K562 (cell line): Measurements from ENCODE around the gene FKBP9. TPM values are rescaled to one million over a fixed set of nuclear protein-coding genes. Genes with fewer than 3 reads are reported as not detected.

Experiments used
- BACH1 ChIP-seq: fragments of 200-800 bp; sonication (Bioruptor generic); IDR thresholded peaks from 2 replicates; pipeline ENCODE4 v1.6.1; 2016; ENCODE audit warnings: missing genetic modification characterization, missing compliant biosample characterization
- E2F6 ChIP-seq, 2 experiments: IDR thresholded peaks; 2 replicates each; pipeline ENCODE4 v1.6.1; 2011; ENCODE audit warnings: borderline replicate concordance in 1 of 2, control low read depth in 1 of 2, low read depth in 1 of 2, low read length in 1 of 2, mild to moderate bottlenecking in 1 of 2, mixed read lengths in 1 of 2, moderate library complexity in 1 of 2; ENCODE audit not compliant: insufficient read depth in 1 of 2, insufficient read length in 1 of 2, poor library complexity in 1 of 2, severe bottlenecking in 1 of 2; ENCODE audit errors: extremely low read depth in 1 of 2
- FOXA1 ChIP-seq: fragments of 450-650 bp; IDR thresholded peaks from 2 replicates; pipeline ENCODE4 v1.6.1; 2016; ENCODE audit warnings: mild to moderate bottlenecking, borderline replicate concordance
- MECOM ChIP-seq: fragments of 250-450 bp; sonication (Bioruptor Pico); IDR thresholded peaks from 2 replicates; pipeline ENCODE4 v1.8.0; 2022; ENCODE audit warnings: inconsistent platforms
- MEF2D ChIP-seq: conservative IDR thresholded peaks from 2 replicates; pipeline ENCODE4 v1.6.1; 2016; ENCODE audit warnings: low read depth, missing genetic modification characterization, missing compliant biosample characterization
- MNT ChIP-seq, 2 experiments: fragments of 450-650 bp; conservative IDR thresholded peaks; 2 replicates each; pipeline ENCODE4 v1.6.1; 2017; ENCODE audit warnings: mild to moderate bottlenecking in 2 of 2, moderate library complexity in 2 of 2
- NR2C2 ChIP-seq, 2 experiments: fragments of 200-800 bp in 1 of 2; sonication (Bioruptor generic) in 1 of 2; sonication (generic) in 1 of 2; formaldehyde crosslinking in 1 of 2; IDR thresholded peaks; 2 replicates each; pipeline versions ENCODE4 v1.6.1 to v1.8.0; 2016 to 2022; ENCODE audit warnings: mild to moderate bottlenecking in 1 of 2, missing compliant biosample characterization in 1 of 2, missing genetic modification characterization in 1 of 2, missing genetic modification reagents in 1 of 2
- POLR2G ChIP-seq: fragments of 200-400 bp; formaldehyde crosslinking; IDR thresholded peaks from 2 replicates; pipeline ENCODE4 v1.6.1; 2017; ENCODE audit warnings: low read depth, mild to moderate bottlenecking, antibody characterized with exemption, low read length, moderate library complexity
- SRSF1 ChIP-seq: fragments of 200-400 bp; formaldehyde crosslinking; IDR thresholded peaks from 2 replicates; pipeline ENCODE4 v1.6.1; 2017; ENCODE audit warnings: mild to moderate bottlenecking, low read depth, low read length, moderate library complexity
- TOE1 ChIP-seq, 2 experiments: fragments of 450-650 bp in 1 of 2; sonication (generic) in 1 of 2; formaldehyde crosslinking in 1 of 2; IDR thresholded peaks; 2 replicates each; pipeline versions ENCODE4 v1.7.1 to v1.8.0; 2016 to 2022; ENCODE audit warnings: borderline replicate concordance in 2 of 2, mild to moderate bottlenecking in 2 of 2, antibody characterized with exemption in 1 of 2, inconsistent platforms in 1 of 2, low read depth in 1 of 2, missing genetic modification reagents in 1 of 2, moderate library complexity in 1 of 2
- ZNF316 ChIP-seq: fragments of 450-650 bp; IDR thresholded peaks from 2 replicates; pipeline ENCODE4 v1.6.1; 2016
- ZNF347 ChIP-seq: fragments of 450-650 bp; formaldehyde crosslinking; IDR thresholded peaks from 2 replicates; pipeline ENCODE4 v1.4.0; 2020; ENCODE audit warnings: low read depth, mild to moderate bottlenecking, moderate library complexity
- ZNF384 ChIP-seq: IDR thresholded peaks from 2 replicates; pipeline ENCODE4 v1.6.1; 2012; ENCODE audit warnings: low read depth, low read length, improper control_type of control experiment
- ZNF408 ChIP-seq: fragments of 250-450 bp; sonication (Bioruptor Pico); IDR thresholded peaks from 2 replicates; pipeline ENCODE4 v1.4.0; 2020; ENCODE audit warnings: low read depth, mild to moderate bottlenecking, moderate library complexity
- ZNF76 ChIP-seq: fragments of 250-450 bp; sonication (Bioruptor Pico); IDR thresholded peaks from 2 replicates; pipeline ENCODE4 v1.4.0; 2020; ENCODE audit warnings: mild to moderate bottlenecking, moderate library complexity, borderline replicate concordance
- ZNF785 ChIP-seq: fragments of 250-450 bp; sonication (Bioruptor Pico); IDR thresholded peaks from 2 replicates; pipeline ENCODE4 v1.4.0; 2020; ENCODE audit warnings: mild to moderate bottlenecking
- polyA plus RNA-seq, 8 experiments: library from polyadenylated mRNA; depleted of rRNA in 4 of 8; stranded (reverse) in 5 of 8; unstranded in 3 of 8; fragments of >200 nt; fragmentation: Nextera tagmentation in 2 of 8; fragmentation: Illumina TruSeq in 1 of 8; extraction: Ambion mirVana in 2 of 8; extraction: Trizol in 1 of 8; gene quantifications; 2 replicates each; pipeline versions ENCODE4 v1.2.1 to v1.2.3, GENCODE V29; 2011 to 2014; ENCODE audit warnings: inconsistent platforms in 1 of 8, missing spikeins in 1 of 8
- total RNA-seq, 7 experiments: library from RNA; depleted of rRNA in 6 of 7; stranded (reverse); fragments of >200 nt in 6 of 7; fragmentation: Illumina TruSeq in 2 of 7; extraction: Trizol in 2 of 7; gene quantifications; 2 replicates each; pipeline versions ENCODE4 v1.2.1 to v1.2.3, GENCODE V29; 2011 to 2021; ENCODE audit warnings: low replicate concordance in 1 of 7
- TF ChIP-seq, protein P1 (sequence below): fragments of 250-450 bp; sonication (Bioruptor Pico); IDR thresholded peaks from 2 replicates; pipeline ENCODE4 v1.8.0; 2021; ENCODE audit warnings: moderate library complexity, mild to moderate bottlenecking, inconsistent platforms
- TF ChIP-seq, protein P2 (sequence below): sonication (generic); formaldehyde crosslinking; IDR thresholded peaks from 2 replicates; pipeline ENCODE4 v1.8.1; 2023; ENCODE audit warnings: mild to moderate bottlenecking, missing genetic modification reagents

The FKBP9 gene
- total and polyA plus RNA-seq, 9 of the 15 experiments (the other 6 are each of a cell fraction or from before 2014, with no cell fraction given), result 5.9 to 23.7 (median 15.8) TPM

DNA sequence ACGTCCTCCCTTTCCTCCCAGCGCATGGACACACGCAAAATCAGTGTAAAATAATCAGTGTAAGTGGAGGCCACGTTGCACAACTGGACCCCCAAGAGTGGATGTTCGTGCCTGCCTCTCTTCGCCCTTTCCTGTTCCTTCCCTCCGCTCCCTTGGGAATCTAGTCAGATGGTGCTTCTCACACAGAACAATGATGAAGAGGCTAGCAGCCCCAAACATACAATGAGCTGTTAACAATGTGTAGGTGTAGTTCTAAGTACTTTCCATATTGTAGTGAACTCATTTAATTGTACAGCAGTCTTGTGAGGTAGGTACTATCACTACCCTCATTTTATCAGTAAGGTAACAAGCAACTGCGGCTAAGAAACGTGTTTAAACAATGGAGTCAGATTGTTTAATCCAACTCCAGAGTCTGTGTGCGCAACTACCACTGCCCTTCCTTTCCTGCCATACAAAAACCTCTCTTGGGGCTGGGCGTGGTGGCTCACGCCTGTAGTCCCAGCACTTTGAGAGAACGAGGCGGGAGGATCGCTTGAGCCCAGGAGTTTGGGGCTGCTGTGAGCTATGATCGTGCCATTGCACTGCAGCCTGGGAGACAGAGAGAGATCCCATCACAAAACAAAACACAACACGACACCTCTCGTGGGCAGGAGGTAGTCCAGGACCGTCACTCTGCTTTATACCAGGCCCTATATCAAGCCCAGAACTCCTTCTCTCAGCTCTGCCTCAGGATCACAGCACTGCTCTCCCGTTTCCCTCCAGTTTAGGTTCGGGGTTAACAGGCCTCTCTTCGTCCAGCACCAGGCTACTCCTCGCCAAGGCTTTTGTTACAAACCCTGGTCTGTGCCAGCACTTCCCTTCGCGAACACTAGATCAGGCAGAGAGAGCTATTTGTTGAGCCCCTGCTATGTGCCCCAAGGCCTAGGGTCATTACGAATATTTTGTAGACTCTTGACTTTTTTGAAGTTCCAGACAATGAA lies 1.1 kb downstream of the FKBP9 start (continued):
- TF ChIP-seq MNT (conservative IDR thresholded peaks at IDR 0.05) (0 out of 4 replicates have a peak, but pooled peaks of 1 of the 2 experiments have one; percentile 18), ZNF785 (CRISPR knock-in tag) (no peak), ZNF76 (no peak), ZNF316 (no peak), BACH1 (tag) (no peak), ZNF347 (no peak), FOXA1 (no peak), ZNF408 (CRISPR knock-in tag) (no peak), ZNF384 (no peak), E2F6 (IDR thresholded peaks at IDR 0.05; ENCODE audit: borderline replicate concordance in 1 of 2, extremely low read depth in 1 of 2, insufficient read depth in 1 of 2, insufficient read length in 1 of 2, low read depth in 1 of 2, low read length in 1 of 2, poor library complexity in 1 of 2, severe bottlenecking in 1 of 2) (no peak), POLR2G (no peak), NR2C2 (CRISPR knock-in tag; IDR thresholded peaks at IDR 0.05) (no peak), NR2C2 (tag; IDR thresholded peaks at IDR 0.05) (no peak), SRSF1 (no peak), MECOM (CRISPR knock-in tag) (no peak), TOE1 (IDR thresholded peaks at IDR 0.05; ENCODE audit: borderline replicate concordance) (no peak), TOE1 (CRISPR knock-in tag; IDR thresholded peaks at IDR 0.05; ENCODE audit: borderline replicate concordance, low read depth) (no peak), MEF2D (tag) (peak; percentile 3; the same call in 1 of the 2 replicates)
- TF ChIP-seq, protein P1, sequence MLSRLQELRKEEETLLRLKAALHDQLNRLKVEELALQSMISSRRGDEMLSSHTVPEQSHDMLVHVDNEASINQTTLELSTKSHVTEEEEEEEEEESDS (CRISPR knock-in tag), result no peak
- TF ChIP-seq, protein P2, sequence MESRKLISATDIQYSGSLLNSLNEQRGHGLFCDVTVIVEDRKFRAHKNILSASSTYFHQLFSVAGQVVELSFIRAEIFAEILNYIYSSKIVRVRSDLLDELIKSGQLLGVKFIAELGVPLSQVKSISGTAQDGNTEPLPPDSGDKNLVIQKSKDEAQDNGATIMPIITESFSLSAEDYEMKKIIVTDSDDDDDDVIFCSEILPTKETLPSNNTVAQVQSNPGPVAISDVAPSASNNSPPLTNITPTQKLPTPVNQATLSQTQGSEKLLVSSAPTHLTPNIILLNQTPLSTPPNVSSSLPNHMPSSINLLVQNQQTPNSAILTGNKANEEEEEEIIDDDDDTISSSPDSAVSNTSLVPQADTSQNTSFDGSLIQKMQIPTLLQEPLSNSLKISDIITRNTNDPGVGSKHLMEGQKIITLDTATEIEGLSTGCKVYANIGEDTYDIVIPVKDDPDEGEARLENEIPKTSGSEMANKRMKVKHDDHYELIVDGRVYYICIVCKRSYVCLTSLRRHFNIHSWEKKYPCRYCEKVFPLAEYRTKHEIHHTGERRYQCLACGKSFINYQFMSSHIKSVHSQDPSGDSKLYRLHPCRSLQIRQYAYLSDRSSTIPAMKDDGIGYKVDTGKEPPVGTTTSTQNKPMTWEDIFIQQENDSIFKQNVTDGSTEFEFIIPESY (CRISPR knock-in tag), result no peak
